G401 (cell line): Measurements from ENCODE around the gene LINGO1. TPM values are rescaled to one million over a fixed set of nuclear protein-coding genes. Genes with fewer than 3 reads are reported as not detected.

Source experiments
- DNase-seq: peaks from one replicate; pipeline ENCODE4 v3.0.0-alpha.2; 2015; ENCODE audit warnings: low spot score
- in situ Hi-C: cut with HindIII; loops from 2 replicates; pipeline ENCODE4 v1.10.0; 2016; ENCODE audit warnings: low sequenced_read_pairs, mixed read lengths
- total RNA-seq: library from RNA; depleted of rRNA; stranded (reverse); fragments of >200 nt; shearing (Covaris generic); gene quantifications from 2 replicates; pipeline ENCODE4 v1.2.3, GENCODE V29; 2014

The LINGO1 gene
- total RNA-seq, 1 experiment from 2014 or later = 8.8 TPM

DNA sequence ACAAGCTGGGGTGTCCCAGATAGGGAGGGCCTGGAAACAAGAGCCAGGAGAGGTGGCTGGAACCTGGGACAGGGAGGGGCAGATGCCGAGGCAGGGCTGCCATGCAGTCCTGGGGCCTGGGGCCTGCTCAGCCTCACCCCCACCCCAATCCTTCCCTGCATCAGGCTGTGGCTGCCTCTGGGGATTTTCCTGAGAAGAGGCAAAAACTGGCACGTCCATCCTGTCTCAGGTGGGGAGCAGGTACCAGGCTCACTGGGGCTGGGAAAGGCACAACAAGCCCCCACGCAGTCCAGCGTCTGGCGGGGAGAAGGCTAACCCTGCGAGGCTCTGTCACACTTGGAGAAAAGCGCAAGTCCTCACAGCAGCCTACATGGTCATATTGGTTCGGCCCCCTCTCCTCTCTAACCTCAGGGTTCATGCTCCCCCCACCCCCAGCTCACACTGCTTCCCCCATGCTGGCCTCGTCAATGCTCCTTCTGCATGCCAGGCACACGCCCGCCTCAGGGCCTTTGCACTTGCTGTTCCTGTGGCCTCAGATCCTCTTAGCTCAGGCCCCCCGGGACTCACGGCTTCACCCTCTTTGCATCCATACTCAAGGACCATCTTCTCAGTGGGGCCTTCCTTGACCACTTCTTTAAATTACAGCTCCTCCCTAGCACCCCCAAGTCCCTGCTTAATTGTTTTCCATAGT lies 53.1 kb downstream of the LINGO1 start:
- no peak for DNase-seq
- in situ Hi-C loops = no loop called here

DNA sequence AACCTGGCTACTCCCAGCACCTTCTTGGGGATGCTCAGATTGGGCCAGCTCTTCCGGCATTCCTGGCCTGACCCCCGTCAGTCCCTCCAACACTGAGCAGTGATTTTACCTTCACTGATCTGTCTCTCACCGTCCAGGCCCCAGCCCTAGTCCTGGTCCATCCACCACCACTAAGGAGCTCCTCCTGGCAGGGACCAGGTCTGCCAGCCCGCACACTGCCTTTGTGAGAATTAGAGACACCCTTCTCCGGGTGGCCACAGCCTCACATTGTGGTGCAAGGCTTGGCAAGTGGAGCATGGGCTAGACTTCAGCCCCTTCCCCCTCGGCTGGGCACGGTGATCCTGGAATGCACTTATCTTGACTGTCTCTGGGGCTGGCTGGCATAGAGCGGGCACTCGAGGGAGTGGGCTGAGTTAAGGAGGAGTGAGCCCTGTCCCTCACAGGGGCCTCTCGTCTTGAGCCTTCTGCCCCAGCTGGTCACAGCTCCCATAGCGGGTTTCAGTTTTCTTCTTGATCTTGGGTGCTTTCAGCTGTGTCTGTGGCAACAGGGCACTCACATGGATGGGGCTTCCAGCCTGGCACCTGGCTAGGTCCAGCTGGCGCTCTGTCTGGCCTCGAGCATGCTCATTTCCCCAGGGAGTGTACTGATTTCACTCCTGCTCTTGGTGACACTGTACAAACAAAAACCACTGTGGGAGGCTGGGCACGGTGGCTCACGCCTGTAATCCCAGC lies 53.9 kb downstream of the LINGO1 start:
- no peak for DNase-seq
- in situ Hi-C loops = no loop called here

DNA sequence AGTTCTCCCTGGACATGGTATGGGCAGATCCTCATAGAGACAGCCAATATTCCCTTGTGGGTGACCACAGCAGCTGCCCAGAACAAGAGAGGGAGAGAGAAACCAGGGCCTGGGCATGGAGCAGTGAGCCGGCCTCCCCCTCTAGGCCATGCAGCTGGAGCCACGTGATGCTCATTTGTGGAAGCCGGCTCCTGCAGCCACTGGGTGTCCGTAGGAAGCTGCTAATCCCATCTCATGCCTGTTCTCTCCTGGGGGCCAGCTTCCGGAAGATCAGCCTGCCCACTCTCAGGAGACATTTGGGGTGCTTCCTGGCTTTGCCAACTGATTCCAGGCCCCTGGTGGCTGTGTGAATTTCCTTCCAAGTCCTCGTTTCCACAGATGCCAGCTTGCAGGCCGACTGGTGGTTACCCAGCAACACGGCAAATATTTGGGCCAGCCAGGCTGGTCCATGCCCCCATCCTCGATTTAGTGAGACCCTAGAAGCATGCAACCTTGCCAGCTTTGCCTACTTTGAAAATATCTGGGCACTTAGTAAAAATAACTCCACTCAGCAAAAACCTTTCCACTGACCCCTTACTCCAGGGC lies 55.3 kb downstream of the LINGO1 start:
- in situ Hi-C loops = no loop called here
- peak; percentile 22 for DNase-seq

DNA sequence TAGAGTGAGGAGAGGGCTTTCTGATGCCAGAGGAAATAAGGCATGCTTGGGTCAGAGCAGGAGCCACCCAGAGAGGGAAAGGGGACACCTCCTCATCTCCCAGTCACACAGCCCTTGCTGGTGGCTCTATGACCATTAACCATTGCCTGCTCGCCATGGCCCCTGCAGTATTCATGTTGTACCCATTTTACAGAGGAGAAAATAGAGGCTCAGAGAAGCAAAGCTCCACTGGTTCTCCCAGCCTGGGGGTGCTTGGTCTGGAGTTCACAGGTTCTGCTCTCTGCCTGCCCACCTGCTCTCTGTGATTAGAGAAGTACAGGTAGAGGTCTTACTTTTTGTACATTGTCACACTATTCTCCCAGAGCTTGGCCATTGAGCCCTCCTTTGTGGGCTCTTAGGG lies 56.2 kb downstream of the LINGO1 start:
- DNase-seq = no peak
- in situ Hi-C loops = no loop called here

DNA sequence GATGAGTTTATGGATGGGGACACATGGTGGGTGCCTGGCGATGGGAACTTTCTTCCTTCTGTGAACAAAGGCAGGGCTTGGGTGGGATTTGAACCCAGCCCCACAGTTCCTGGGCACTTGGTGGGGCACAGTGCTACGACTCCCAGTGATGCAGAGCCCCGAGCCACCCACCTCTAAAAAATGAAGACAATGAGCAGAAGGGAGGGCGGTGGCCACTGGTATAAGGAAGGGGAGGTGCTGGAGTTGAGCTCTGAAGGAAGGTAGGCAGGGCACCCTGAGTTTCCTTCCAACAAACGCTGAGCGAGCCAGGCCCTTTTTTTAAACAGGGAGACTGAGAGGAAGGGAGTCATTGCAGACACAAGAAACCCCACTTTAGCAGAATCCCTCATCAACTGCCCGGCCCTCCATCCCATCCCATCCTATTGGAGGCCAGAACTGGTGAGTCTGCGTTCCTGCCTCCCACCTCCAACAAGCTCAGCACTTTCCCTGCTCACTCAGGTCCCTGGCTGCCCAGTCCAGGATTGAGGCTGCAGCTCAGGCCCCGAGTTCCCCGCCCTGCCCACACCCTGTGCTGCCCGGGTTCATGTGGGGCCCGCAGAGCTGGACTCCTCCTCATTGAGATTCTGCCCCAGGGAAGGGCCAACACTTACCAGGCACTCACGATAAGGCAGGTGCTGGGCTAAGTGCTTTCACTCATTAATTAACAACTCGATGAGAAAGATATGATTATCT lies 57.3 kb downstream of the LINGO1 start:
- no peak for DNase-seq
- in situ Hi-C loops = no loop called here

DNA sequence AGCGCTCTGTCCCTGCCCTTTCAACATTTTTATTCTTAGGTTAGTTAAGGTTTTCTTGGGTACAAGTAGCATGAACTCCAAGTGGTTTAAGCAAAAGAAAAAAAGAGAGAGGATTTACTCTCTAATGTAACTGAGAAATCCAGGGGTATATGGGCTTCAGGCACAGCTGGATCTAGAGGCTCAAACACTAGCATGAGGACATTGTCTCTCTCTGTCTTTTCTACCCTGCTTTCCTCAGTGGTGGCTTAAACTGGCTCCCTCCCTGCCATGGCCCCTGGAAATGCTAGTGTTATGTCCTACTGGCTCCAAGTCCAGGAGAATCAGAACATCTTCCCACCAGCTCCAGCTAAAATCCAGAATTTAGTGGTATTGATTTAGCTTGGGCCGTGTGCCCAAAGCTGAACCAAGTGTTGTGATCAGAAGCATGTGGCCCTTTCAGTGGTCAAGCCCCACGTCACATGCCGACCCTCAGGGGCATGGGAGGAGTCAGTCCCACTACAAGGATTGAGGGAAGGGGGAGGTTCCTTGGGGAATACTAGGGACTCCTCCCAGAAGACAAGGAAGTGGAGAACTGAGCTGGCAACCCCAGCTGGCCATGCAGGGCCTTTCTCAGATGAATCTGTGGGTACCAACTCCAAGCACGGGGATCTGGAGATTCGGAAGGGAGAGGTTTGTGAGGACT lies 58.0 kb downstream of the LINGO1 start:
- in situ Hi-C loops = no loop called here
- DNase-seq = no peak

DNA sequence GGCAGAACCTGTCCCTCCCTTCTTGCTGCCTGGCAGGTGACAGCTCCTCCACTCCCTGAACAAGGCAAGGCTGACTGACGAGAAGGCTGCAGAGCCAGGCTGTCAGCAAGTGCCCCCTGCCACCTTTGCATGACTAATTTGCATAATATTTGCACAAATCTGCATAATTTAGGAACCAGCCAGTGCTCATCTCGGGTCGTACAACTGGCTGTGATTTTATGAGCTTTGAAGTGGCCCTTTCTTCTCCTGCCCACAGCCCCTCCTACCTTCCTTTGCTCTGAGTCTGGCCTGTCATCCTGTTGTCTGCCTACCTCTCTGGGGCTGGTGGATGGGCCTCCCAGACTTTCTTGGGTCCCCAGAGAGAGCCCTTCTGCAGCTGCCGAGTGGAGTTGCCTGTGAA lies 58.9 kb downstream of the LINGO1 start:
- in situ Hi-C loops = no loop called here

DNA sequence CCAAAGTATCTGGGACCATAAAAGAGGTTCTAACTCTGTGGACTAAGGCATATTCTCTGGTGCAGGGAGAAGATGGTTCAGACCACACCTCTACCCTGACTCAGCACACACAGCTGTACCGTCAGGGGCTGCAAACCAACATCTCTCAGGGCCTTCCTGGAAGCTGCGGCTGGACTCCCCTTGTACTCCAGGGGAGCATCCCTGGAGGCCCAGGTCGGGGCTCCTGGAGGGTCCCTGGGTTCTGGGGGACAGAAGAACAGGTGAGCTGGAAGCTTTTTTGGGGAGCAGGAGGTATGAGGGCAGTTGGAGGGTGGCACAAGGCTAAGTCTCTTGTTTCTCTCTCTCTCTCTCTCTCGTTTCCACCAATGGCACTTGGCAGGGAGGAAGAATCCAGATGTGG lies 60.5 kb downstream of the LINGO1 start:
- no peak for DNase-seq
- in situ Hi-C loops = no loop called here

More for the DNA sequence above, 58.9 kb downstream of the LINGO1 start:
- no peak for DNase-seq

DNA sequence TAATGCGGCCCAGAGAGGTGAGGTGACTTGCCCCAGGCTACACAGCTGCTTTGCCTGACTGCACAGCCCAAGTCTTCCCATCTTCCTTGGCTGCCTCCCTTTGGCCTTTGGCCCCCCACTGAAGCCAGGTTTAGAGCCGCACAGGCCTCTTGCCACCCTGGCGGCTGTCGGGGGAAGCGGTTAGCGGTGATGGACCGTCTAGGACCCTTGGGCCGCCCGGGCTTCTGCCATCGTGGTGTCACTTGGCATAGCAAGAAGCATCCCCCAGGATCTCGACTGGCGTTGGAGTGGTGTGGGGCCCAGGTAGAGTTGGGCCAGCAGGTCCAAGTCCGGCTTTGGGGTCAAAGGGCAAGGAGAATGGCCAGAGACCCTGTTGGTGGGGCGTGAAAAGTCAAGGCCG lies 61.0 kb downstream of the LINGO1 start:
- DNase-seq = no peak
- in situ Hi-C loops = no loop called here

DNA sequence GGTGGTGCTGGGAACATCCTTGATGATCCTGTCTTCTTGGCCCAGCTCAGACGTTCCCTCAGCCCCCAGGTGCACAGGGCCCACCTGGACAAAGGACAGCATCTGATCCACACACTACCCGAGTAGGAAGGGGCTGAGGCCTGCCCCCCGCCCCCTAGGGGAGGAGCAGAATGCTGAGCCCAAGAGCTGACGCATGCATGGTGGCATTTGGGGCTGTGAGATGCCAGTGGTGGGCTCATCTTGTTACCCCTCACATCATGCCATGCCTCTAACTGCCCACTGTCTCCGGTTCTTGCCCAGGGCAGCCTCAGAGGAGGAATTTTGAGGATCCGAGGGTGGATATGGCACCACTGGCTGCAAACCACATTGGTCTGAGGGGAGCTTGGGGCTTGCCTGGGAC lies 61.5 kb downstream of the LINGO1 start:
- in situ Hi-C loops = no loop called here
- DNase-seq = no peak

DNA sequence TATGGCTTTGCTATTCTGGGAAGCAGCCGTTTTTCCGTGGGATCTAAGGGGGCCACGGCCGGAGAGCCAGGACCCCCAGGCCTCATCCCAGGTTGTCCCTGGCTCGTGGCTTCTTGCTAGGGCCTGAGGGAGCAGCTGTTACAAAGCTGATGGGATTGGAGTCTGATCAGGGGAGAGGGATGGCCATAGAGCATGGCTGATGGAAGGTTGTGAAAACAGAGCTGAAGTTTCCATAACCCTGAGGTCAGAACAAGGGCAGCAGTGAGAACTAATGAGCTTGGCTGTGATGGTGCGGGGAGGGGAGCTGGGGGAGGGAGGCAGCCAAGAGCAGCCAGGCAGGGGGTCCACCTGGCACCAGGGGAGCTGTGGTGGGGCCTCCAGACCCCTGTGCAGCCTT lies 63.0 kb downstream of the LINGO1 start:
- DNase-seq = no peak
- in situ Hi-C loops = no loop called here

DNA sequence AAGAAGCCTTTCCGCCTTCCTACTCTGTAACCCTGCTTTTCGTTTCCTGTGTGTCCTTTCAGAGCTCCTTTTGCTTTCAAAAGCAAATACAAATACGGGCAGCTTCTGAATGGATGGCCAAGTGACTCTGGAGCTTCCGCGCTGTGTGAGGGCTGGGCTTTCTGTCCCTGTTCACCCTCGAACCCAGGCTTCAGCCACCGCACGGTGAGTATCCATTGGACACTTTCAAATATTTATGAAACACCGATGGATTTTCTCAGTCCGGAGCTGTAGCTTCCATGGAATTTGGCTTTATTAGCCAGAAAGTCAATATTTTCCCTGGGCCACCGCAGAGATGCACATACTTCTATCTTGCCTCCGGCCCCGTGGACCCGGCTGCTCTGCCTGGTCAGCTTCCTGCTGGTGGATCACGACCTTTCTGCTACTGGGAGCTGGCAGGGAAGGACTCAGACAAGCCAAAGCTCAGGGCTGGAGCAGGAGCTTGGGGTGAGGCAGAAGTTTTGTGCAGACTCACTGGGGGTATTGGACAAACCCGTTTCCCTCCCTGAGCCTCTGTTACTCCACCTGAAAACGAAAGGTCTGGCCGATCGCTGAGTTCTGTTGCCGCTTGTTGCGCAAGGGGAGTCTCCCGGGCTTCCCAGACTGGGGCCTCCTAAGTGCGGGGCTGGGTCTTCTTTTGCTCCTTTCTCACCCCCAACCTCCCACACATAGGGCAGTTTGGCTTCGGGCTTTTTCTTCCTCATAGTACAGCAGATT lies 63.6 kb downstream of the LINGO1 start:
- in situ Hi-C loops = no loop called here
- DNase-seq = no peak

DNA sequence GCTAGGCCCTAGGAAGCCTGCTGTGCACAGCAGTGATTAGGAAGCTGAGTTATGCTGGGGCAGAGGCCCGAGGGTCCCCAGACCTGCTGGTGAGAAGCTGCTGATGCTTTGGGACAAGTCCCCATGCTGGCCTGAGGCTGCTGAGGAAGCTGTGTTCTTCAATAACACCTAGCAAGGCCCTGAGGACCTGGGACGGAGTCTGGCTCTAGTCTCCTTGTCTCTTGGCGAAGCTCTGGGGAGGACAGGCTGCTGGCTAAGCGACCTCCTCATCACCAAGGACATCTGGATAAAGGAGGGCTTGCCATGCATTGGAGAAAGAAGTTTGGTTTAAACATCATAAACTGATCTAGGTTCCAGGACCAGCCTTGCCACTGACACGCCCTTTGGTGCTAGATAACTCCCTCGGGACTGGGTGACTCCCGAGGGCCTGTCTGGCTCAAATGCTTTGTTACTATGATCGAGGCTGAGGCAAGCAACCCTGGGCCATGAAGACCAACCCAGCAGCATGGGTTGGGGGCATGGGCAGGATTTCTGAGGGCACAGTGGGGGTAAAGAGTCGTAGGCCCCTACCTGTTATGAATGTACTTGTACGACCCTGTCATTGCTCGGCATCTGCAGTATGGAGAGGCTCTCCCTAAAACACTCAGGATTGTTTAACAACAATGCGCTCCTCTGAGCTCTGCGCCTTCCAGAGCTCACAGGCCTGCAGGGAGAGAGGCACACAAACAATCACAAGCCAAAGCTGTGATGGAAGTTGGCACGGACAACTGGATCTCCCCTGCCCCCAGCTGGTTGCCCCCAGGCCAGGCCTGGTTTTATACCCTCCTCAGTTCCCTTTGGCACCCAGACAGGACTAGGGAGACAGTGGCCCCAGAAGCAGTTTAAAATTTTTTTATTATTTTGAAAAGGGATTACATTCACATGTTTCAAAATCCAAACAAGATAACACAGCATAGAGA lies 64.4 kb downstream of the LINGO1 start:
- in situ Hi-C loops = no loop called here
- no peak for DNase-seq

DNA sequence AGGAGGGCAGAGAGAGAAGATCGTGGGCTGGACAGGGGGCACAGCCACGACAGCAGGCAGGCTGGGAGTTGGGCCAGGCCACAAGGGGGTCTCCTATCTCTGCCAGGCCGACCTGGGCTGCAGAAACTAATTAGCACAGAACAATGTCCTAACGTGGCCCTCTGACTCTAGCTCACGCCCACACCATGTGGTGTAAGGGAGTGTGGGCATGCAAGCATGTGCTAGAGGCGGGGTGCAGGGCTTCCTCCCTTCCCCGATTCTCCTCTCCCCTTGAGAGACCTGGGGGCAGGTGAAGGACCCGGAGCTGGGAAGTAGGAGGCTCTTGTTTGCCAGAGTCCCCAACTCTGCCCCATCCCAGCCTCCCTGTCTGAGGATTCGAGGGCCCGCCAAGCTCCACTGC lies 65.5 kb downstream of the LINGO1 start:
- no peak for DNase-seq
- in situ Hi-C loops = no loop called here

DNA sequence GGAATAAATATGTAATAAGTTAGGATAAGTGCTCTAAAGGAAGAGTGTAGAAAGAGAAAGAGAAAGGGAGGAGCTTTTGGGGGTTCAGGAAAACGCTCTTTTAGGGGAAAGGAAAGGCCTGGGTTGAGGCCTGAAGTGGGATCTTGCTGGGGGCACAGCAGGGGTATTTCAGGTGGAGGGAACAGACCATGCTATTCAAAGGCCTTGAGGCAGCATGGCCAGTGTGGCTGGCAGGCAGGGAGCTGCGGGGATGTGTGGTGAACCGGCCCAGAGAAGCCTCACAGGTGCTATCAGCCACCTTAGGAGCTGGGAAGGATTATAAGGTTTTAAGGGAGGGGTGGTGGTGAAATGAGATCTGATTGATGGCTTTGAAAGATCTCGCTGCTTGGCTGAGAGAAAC lies 66.6 kb downstream of the LINGO1 start:
- in situ Hi-C loops = no loop called here
- no peak for DNase-seq

DNA sequence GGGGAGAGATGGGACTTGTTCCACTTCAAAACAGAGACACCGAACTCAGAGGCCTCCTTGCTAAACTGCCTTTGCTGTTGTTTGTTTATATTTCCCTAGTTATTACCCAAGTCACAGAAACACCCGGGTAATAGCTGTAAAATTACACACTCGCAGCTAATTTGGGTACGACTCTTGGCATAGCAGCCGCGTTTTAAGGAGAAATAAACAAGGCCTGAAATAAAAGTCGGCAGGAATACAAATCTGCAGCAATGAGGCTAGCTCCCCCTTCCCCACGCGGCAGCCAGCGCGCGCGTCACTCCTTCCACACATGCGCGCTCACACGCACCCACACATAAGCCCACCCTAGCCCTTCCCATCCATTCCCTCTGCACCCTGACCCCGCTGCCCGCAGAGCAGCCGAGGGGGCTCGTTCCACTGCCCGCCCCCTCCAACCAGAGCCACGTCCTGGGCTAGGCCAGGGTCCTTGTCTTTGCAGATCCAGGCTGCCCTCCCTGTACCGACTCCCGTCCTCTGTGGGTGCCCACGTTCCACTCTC lies 67.3 kb downstream of the LINGO1 start:
- no peak for DNase-seq
- in situ Hi-C loops = no loop called here

DNA sequence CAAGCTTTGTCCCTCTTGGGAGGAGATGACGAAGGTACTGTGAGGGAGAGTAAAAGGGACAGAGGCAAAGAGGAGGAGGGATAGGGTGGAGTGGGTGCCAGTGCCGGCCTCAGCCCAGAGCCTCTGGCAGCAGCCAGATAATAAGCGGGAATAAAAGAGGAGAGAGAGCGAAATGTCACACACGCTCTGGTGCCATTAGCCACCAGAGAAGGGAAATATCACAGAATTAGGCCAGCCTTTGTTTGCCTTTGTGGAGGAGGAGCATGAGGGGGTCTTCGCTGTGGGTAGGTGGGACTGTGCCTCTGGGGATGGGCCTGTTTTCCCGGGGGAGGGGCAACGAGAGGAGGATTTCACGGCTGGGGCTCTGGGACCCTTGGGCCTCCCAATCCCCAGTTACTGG lies 67.8 kb downstream of the LINGO1 start:
- no peak for DNase-seq
- in situ Hi-C loops = no loop called here

DNA sequence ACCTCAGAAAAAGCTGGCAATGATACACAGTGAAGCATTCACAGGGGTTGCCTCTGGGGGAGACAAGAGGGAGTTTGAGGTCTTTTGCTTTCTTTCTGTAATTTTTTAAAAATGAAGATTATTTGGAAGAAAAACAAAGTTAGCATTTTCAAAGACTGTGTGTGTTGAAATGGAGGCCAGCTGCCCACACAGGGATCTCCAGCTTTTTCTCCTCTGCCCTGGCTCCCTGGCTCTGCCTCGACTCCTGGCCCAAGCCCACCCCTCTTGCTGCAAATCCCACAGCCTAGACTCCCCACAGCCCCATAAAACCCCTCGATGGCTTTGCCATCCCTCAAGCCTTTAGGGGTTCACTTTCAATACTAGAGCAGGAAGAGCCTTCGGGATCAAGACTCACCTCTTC lies 68.4 kb downstream of the LINGO1 start:
- in situ Hi-C loops = no loop called here
- no peak for DNase-seq
